ENCODE results near the gene GFY. TPM values are rescaled to one million over a fixed set of nuclear protein-coding genes. Genes with fewer than 3 reads are reported as not detected.

Gene GFY
- total RNA-seq, 2 experiments from 2014 or later: not detected

DNA sequence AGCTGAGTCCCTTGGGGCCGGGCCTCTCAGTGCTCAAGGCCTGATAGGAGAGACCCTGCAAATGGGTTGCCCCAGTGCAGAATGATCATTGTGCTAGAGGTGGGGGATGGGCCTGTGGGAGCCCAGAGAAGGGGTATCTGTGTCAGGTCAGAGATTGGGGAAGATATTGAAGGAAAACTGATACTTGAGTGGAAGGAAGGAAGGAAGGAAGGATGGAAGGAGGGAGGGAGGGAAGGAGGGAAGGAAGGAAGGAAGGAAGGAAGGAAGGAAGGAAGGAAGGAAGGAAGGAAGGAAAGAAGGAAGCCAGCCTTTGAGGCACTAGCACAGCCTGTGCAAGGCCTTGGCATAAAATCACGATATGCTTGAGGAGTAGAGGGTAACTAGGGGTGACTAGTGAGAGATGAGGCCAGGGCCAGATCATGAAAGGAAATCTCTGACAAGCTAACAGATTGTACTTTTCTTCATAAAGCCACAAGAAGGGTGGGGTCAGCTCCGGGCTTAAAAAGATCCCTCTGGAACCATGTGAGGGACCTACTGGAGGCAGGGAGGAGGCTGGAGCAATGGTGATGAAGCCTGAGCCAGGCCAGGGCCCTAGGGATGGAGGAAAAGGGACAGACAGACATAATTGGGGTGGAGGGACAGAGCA, 13.4 kb upstream of the GFY start:
- DNase-seq: no peak
- no peak for ATAC-seq
- H3K4me1 Mint-ChIP-seq (ENCODE audit: low read depth): peaks cover 35% of the 10 kb centered on the region
- ChIA-PET CTCF (interaction anchor here (0.9 to 2.4 kb wide), 6 partner anchors 13 to 109 kb away, joined by 3 to 8 read pairs (median 3); partner anchors contain the start of genes GFY and PIH1D1), POLR2A (interaction anchor here (0.5 to 0.9 kb wide), 2 partner anchors 10 to 86 kb away, joined by 3 to 4 read pairs; no protein-coding TSS in a partner anchor)
- intact Hi-C loops (cut with micrococcal nuclease): no loop called here
- H3K27me3 Mint-ChIP-seq: no peaks in the 10 kb centered on the region
- TF ChIP-seq, protein P1, sequence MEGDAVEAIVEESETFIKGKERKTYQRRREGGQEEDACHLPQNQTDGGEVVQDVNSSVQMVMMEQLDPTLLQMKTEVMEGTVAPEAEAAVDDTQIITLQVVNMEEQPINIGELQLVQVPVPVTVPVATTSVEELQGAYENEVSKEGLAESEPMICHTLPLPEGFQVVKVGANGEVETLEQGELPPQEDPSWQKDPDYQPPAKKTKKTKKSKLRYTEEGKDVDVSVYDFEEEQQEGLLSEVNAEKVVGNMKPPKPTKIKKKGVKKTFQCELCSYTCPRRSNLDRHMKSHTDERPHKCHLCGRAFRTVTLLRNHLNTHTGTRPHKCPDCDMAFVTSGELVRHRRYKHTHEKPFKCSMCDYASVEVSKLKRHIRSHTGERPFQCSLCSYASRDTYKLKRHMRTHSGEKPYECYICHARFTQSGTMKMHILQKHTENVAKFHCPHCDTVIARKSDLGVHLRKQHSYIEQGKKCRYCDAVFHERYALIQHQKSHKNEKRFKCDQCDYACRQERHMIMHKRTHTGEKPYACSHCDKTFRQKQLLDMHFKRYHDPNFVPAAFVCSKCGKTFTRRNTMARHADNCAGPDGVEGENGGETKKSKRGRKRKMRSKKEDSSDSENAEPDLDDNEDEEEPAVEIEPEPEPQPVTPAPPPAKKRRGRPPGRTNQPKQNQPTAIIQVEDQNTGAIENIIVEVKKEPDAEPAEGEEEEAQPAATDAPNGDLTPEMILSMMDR (IDR thresholded peaks at IDR 0.05): no peak
- no peaks in the 10 kb centered on the region for H3K36me3 Mint-ChIP-seq (ENCODE audit: low read depth)
- no peaks in the 10 kb centered on the region for H3K9me3 Mint-ChIP-seq
- no peak overlapping the region for H3K27ac Mint-ChIP-seq
- no peak overlapping the region for H3K4me3 Mint-ChIP-seq

DNA sequence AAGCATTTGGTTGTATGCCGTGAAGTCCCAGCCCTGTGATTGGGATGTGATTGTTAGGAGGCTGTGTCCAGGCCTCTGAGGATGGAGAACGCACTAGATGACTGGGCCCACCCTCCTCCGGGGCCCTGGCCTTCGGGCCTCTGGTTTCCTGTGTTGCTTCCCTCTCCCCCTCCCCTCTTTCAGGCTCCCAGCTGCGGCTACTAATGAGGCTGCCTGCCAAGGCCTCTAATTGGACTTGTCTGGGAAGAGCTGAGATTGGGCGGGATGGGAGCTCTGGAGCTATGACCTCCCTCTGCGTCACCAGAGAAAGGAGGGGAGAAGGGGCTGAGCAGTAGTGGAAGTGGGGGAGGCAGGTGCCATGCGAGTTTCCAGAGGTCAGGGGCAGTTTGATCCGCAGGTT, 11.8 kb upstream of the GFY start:
- POLR2A ChIA-PET: no interaction called here
- intact Hi-C loops (cut with micrococcal nuclease): no loop called here
- Mint-ChIP-seq H3K27ac (no peak overlapping the region), H3K36me3 (ENCODE audit: low read depth) (no peaks in the 10 kb centered on the region), H3K4me3 (no peak overlapping the region), H3K9me3 (no peaks in the 10 kb centered on the region), H3K4me1 (ENCODE audit: low read depth) (peaks cover 28% of the 10 kb centered on the region), H3K27me3 (peaks cover 5% of the 10 kb centered on the region)
- TF ChIP-seq, protein P1 (IDR thresholded peaks at IDR 0.05): no peak
- ATAC-seq (no peak), DNase-seq (no peak)
- CTCF ChIA-PET: interaction anchor here (0.7 to 2.4 kb wide), 4 partner anchors 12 to 112 kb away, joined by 3 to 8 read pairs (median 3); partner anchors contain the start of gene GFY

DNA sequence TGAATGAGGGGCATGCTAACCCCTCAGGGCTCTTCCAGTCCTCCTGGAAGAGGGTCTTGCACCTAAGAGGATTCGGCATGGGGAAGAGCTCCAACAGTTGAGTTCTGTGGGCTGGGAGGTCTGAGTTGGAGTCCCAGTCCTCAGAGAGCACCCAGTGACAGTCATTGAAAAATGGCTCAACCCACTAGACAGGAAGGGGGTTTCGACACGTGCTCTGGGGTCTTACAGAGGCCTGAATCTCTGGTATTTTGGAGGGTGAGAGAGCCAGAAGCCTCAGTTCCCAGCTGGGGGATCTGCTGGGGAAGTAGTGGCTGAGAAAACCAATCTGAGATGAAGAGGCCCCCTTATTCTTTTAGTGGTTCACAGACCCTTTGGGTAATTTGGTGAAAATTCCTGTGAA, 10.9 kb upstream of the GFY start:
- Mint-ChIP-seq H3K9me3 (no peaks in the 10 kb centered on the region), H3K27ac (no peak overlapping the region), H3K4me1 (ENCODE audit: low read depth) (peaks cover 20% of the 10 kb centered on the region), H3K4me3 (no peak overlapping the region), H3K36me3 (ENCODE audit: low read depth) (no peaks in the 10 kb centered on the region), H3K27me3 (peaks cover 12% of the 10 kb centered on the region)
- ATAC-seq (no peak), DNase-seq (no peak)
- CTCF ChIA-PET: interaction anchor here (2.4 kb wide), 1 partner anchor 22 kb away, joined by 8 read pairs; no protein-coding TSS in a partner anchor
- intact Hi-C loops (cut with micrococcal nuclease): no loop called here
- POLR2A ChIA-PET: no interaction called here
- TF ChIP-seq, protein P1 (IDR thresholded peaks at IDR 0.05): no peak

DNA sequence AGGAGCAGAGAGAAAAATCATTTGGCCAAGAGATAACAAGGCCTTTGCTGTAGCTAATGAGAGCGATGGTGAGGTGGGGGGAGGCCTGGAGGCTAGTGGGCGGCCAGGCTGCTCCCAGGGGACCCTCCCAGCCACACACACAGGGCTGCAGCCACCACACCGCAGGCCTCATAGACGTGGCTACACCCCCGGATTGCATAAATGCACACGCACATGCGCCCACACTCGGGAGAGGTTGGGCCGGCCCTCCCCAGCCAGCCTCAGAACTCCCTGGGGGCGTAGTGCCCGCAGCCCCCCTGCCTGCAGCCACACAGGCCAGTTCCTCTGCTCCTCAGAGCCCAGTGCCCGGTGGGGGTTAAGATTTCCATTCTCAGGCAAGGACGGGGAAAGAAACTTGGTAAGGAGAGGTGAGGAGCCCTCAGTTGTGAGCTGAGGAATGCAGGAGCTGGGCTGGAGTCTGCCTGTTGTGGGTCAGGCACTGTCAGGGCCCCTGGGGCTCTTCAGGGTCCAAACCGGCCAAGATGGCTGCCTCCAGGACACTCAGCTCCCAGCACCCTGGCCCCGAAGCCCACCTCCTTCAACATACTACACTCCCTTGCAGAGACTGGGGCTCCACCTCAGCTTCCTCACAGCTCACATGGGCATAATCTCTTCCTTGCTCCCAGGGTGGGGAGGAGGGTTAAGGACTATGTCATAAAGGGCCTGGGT, 9.9 kb upstream of the GFY start:
- DNase-seq (no peak), ATAC-seq (no peak)
- Mint-ChIP-seq H3K27me3 (peaks cover 21% of the 10 kb centered on the region), H3K4me1 (ENCODE audit: low read depth) (peaks cover 10% of the 10 kb centered on the region), H3K27ac (no peak overlapping the region), H3K9me3 (no peaks in the 10 kb centered on the region), H3K36me3 (ENCODE audit: low read depth) (no peaks in the 10 kb centered on the region), H3K4me3 (no peak overlapping the region)
- intact Hi-C loops (cut with micrococcal nuclease): no loop called here
- TF ChIP-seq, protein P1 (IDR thresholded peaks at IDR 0.05): no peak
- POLR2A ChIA-PET: no interaction called here
- CTCF ChIA-PET: no interaction called here

DNA sequence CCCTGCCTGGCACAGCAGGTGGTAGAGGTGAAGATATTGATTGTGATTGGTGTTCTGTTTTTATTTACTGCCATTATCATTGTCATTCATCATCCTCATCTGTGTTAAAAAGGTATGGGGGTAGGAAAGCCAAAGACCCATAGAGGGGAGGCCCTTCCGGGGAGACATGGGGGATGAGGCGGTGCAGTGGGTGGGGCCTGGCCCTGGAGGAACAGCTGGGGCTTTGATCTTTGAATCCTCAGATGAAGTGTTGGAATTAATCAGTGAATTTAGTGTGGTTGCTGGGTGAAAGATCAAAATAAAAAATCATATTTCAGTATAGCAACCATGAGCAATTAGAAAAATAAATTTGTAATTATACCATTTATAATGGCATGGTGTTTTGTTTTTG, 9.4 kb upstream of the GFY start:
- no peak overlapping the region for H3K27ac Mint-ChIP-seq
- ATAC-seq: no peak
- intact Hi-C loops (cut with micrococcal nuclease): no loop called here
- TF ChIP-seq, protein P1 (IDR thresholded peaks at IDR 0.05): no peak
- no peak for DNase-seq
- H3K27me3 Mint-ChIP-seq: peaks cover 27% of the 10 kb centered on the region
- no peaks in the 10 kb centered on the region for H3K9me3 Mint-ChIP-seq
- POLR2A ChIA-PET: no interaction called here
- H3K4me3 Mint-ChIP-seq: no peak overlapping the region
- no peaks in the 10 kb centered on the region for H3K36me3 Mint-ChIP-seq (ENCODE audit: low read depth)
- H3K4me1 Mint-ChIP-seq (ENCODE audit: low read depth): peaks cover 9% of the 10 kb centered on the region
- CTCF ChIA-PET: no interaction called here
